CD4-positive, CD25-positive, alpha-beta regulatory T cell (primary cell): ENCODE data around the gene MKNK1. TPM values are rescaled to one million over a fixed set of nuclear protein-coding genes. Genes with fewer than 3 reads are reported as not detected.
A peak's percentile ranks its signal among the peaks of the same experiment; 100 is the strongest.

Experiments
- ATAC-seq, 2 donors: fragments of 150-1000 bp; cut with Tn5 transposase; one replicate each; pipeline ENCODE4 v1.10.0; 2021; ENCODE audit warnings: low read depth in 2 of 2, moderate number of reproducible peaks in 2 of 2, moderate library complexity in 1 of 2
- DNase-seq, 3 donors: peaks; one replicate each; pipeline versions ENCODE4 v3.0.0 to v3.0.0-alpha.2; 2012 to 2022; ENCODE audit warnings: mixed read lengths in 1 of 3
- H3K27ac ChIP-seq: one replicate; pipeline ENCODE4 v1.7.0; 2013; ENCODE audit warnings: mild to moderate bottlenecking, low read length; ENCODE audit not compliant: insufficient read depth, poor library complexity, severe bottlenecking
- H3K27me3 ChIP-seq: one replicate; pipeline ENCODE4 v1.7.0; 2013; ENCODE audit warnings: low read length; ENCODE audit not compliant: control insufficient read depth, insufficient read depth
- H3K36me3 ChIP-seq: one replicate; pipeline ENCODE4 v1.7.0; 2013; ENCODE audit warnings: mild to moderate bottlenecking, low read length, moderate library complexity; ENCODE audit not compliant: control insufficient read depth, insufficient read depth
- H3K4me1 ChIP-seq: 2 replicates; pipeline ENCODE4 v1.7.0; 2013; ENCODE audit warnings: mild to moderate bottlenecking, low read length; ENCODE audit not compliant: insufficient read depth, control insufficient read depth, poor library complexity, severe bottlenecking
- H3K4me3 ChIP-seq: one replicate; pipeline ENCODE4 v1.7.0; 2013; ENCODE audit warnings: low read depth, mild to moderate bottlenecking, low read length, moderate library complexity
- H3K9me3 ChIP-seq, 2 experiments: 1 replicate in 1 of 2; 2 replicates in 1 of 2; pipeline ENCODE4 v1.7.0; 2013; ENCODE audit warnings: low read length in 2 of 2, mild to moderate bottlenecking in 1 of 2, moderate library complexity in 1 of 2; ENCODE audit not compliant: control insufficient read depth in 2 of 2
- H3K27ac Mint-ChIP-seq, 3 donors: one replicate each; pipeline ENCODE4 v1.8.0; 2020 to 2022; ENCODE audit warnings: mild to moderate bottlenecking in 3 of 3, mixed read lengths in 3 of 3, moderate library complexity in 2 of 3
- H3K27me3 Mint-ChIP-seq: one replicate; pipeline ENCODE4 v1.8.0; 2022; ENCODE audit warnings: mild to moderate bottlenecking, mixed read lengths
- H3K36me3 Mint-ChIP-seq: one replicate; pipeline ENCODE4 v1.8.0; 2020; ENCODE audit warnings: mixed read lengths
- H3K4me1 Mint-ChIP-seq, 4 donors: one replicate each; pipeline ENCODE4 v1.8.0; 2020 to 2022; ENCODE audit warnings: mixed read lengths in 4 of 4, mild to moderate bottlenecking in 1 of 4
- H3K4me3 Mint-ChIP-seq, 4 donors: one replicate each; pipeline ENCODE4 v1.8.0; 2020 to 2022; ENCODE audit warnings: mild to moderate bottlenecking in 4 of 4, mixed read lengths in 4 of 4, moderate library complexity in 3 of 4
- H3K9me3 Mint-ChIP-seq, 7 donors: one replicate each; pipeline ENCODE4 v1.8.0; 2020 to 2022; ENCODE audit warnings: mixed read lengths in 7 of 7, mild to moderate bottlenecking in 3 of 7, moderate library complexity in 2 of 7
- polyA plus RNA-seq, 4 donors: library from polyadenylated mRNA; unstranded; fragments of 300-500 nt; fragmentation: Illumina TruSeq; gene quantifications; one replicate each; pipeline ENCODE4 v1.2.3, GENCODE V29; 2021
- total RNA-seq: library from RNA; stranded (reverse); gene quantifications from one replicate; pipeline ENCODE4 v1.2.3, GENCODE V29; 2022

The MKNK1 gene
- total and polyA plus RNA-seq, 5 donors from 2014 or later: 15.8 to 45.0 (median 16.8) TPM

- H3K4me1 ChIP-seq: peaks cover 30% of the 10 kb centered on the region
- H3K9me3 ChIP-seq: no peaks in the 10 kb centered on the region
- no peaks in the 10 kb centered on the region for H3K36me3 ChIP-seq
- Mint-ChIP-seq H3K4me1 (peaks cover 14 to 73% (median 48%) of the 10 kb centered on the region in 4 donors), H3K27ac (peak overlapping the region; percentile 39 to 54 (median 40)), H3K9me3 (no peaks in the 10 kb centered on the region), H3K27me3 (no peaks in the 10 kb centered on the region), H3K4me3 (peak overlapping the region; percentile 66 to 92 (median 71)), H3K36me3 (peaks cover 11% of the 10 kb centered on the region)
- ATAC-seq (no peak), DNase-seq (no peak)
- H3K27me3 ChIP-seq: no peaks in the 10 kb centered on the region
- H3K4me3 ChIP-seq: no peak overlapping the region
- no peak overlapping the region for H3K27ac ChIP-seq
These were observed 2.6 kb downstream of the MKNK1 start for GRCh38 chr1:46601257-46602007.

- Mint-ChIP-seq H3K9me3 (no peaks in the 10 kb centered on the region), H3K27me3 (no peaks in the 10 kb centered on the region), H3K27ac (peak overlapping the region in 2 of 3 donors; percentile 13 to 44), H3K4me1 (peaks cover 14 to 74% (median 53%) of the 10 kb centered on the region in 4 donors), H3K4me3 (peak overlapping the region in 1 of 4 donors; percentile 50), H3K36me3 (peaks cover 14% of the 10 kb centered on the region)
- Histone ChIP-seq H3K36me3 (no peaks in the 10 kb centered on the region), H3K4me1 (peaks cover 24% of the 10 kb centered on the region), H3K9me3 (no peaks in the 10 kb centered on the region), H3K4me3 (no peak overlapping the region), H3K27me3 (no peaks in the 10 kb centered on the region), H3K27ac (no peak overlapping the region)
- DNase-seq (no peak), ATAC-seq (no peak)
These were observed 4.8 kb downstream of the MKNK1 start for GRCh38 chr1:46599059-46599970.

DNA sequence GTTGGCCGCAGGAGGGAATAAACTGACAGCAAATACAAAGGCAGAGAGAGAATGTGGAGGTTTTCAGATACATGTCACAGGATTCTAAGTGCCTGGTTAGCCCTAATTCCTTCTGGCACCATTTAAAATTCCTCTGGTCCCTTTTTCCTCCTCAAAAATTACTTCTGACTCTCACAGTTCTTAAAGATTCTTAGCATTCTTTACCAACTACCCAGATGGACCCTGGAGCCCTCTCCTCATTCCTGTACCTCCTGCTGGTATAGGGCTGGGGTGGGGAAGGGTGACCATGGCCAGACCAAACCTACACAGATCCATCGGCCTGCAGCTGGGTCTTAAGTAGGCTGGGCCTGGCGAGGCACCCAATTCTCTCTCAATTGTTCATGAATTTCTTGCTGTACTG lies 7.2 kb downstream of the MKNK1 start:
- peaks cover 33% of the 10 kb centered on the region for H3K36me3 Mint-ChIP-seq
- DNase-seq (no peak), ATAC-seq (no peak)
- H3K4me3 ChIP-seq: no peak overlapping the region
- H3K36me3 ChIP-seq: peaks cover 22% of the 10 kb centered on the region
- H3K9me3 Mint-ChIP-seq: no peaks in the 10 kb centered on the region
- H3K4me3 Mint-ChIP-seq: no peak overlapping the region
- H3K4me1 Mint-ChIP-seq: peaks cover 12 to 57% (median 50%) of the 10 kb centered on the region in 4 donors
- H3K9me3 ChIP-seq: no peaks in the 10 kb centered on the region
- H3K27me3 Mint-ChIP-seq: no peaks in the 10 kb centered on the region
- H3K27me3 ChIP-seq: no peaks in the 10 kb centered on the region
- peaks cover 12% of the 10 kb centered on the region for H3K4me1 ChIP-seq
- H3K27ac ChIP-seq: no peak overlapping the region
- peak overlapping the region in 1 of 3 donors; percentile 58 for H3K27ac Mint-ChIP-seq

- no peak for ATAC-seq
- Histone ChIP-seq H3K4me1 (peaks cover 12% of the 10 kb centered on the region), H3K36me3 (peaks cover 30% of the 10 kb centered on the region), H3K9me3 (no peaks in the 10 kb centered on the region), H3K27me3 (no peaks in the 10 kb centered on the region), H3K27ac (no peak overlapping the region), H3K4me3 (no peak overlapping the region)
- Mint-ChIP-seq H3K36me3 (peaks cover 41% of the 10 kb centered on the region), H3K4me3 (no peak overlapping the region), H3K27me3 (no peaks in the 10 kb centered on the region), H3K4me1 (peaks cover 9 to 49% (median 42%) of the 10 kb centered on the region in 4 donors), H3K9me3 (no peaks in the 10 kb centered on the region), H3K27ac (peak overlapping the region in 1 of 3 donors; percentile 2)
- no peak for DNase-seq
These were observed 8.0 kb downstream of the MKNK1 start for GRCh38 chr1:46596036-46596435.

- Mint-ChIP-seq H3K9me3 (no peaks in the 10 kb centered on the region), H3K4me3 (no peak overlapping the region), H3K27me3 (no peaks in the 10 kb centered on the region), H3K4me1 (peaks cover 5 to 44% (median 38%) of the 10 kb centered on the region in 4 donors), H3K27ac (peak overlapping the region in 1 of 3 donors; percentile 2), H3K36me3 (peaks cover 47% of the 10 kb centered on the region)
- Histone ChIP-seq H3K27ac (no peak overlapping the region), H3K4me1 (peaks cover 12% of the 10 kb centered on the region), H3K9me3 (no peaks in the 10 kb centered on the region), H3K27me3 (no peaks in the 10 kb centered on the region), H3K36me3 (peaks cover 38% of the 10 kb centered on the region), H3K4me3 (no peak overlapping the region)
- no peak for ATAC-seq
- DNase-seq: no peak
These were observed 8.9 kb downstream of the MKNK1 start for GRCh38 chr1:46595127-46595526.

DNA sequence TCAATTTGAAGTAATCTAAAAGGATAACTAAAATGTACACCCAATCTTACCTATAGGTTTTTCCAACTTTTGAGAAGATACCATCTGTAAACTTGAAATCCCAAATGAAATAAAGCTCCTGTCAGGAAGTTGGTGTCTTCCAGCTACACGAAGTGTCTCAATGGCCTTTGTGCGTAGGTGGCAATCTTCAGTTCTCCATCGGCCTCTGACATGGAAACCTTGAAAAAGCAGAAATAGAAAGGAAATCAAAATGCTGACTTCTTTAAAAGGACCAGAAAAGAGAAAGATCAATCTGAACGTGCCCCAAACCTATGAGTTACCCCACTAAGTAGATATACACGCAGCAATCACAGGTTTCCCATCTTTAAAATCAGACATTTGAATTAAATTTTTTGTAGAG lies 10.0 kb downstream of the MKNK1 start:
- no peaks in the 10 kb centered on the region for H3K27me3 Mint-ChIP-seq

GRCh38 chr1:46592823-46593222 lies 11.2 kb downstream of the MKNK1 start:
- no peaks in the 10 kb centered on the region for H3K27me3 ChIP-seq
- no peaks in the 10 kb centered on the region for H3K27me3 Mint-ChIP-seq
- H3K27ac Mint-ChIP-seq: no peak overlapping the region
- ATAC-seq (no peak), DNase-seq (no peak)
- H3K4me3 Mint-ChIP-seq: no peak overlapping the region
- H3K36me3 ChIP-seq: peaks cover 53% of the 10 kb centered on the region
- H3K27ac ChIP-seq: no peak overlapping the region
- H3K9me3 Mint-ChIP-seq: no peaks in the 10 kb centered on the region
- no peaks in the 10 kb centered on the region for H3K9me3 ChIP-seq
- peaks cover 60% of the 10 kb centered on the region for H3K36me3 Mint-ChIP-seq
- H3K4me1 ChIP-seq: peaks cover 8% of the 10 kb centered on the region
- H3K4me1 Mint-ChIP-seq: peaks cover 0 to 32% (median 22%) of the 10 kb centered on the region in 4 donors
- no peak overlapping the region for H3K4me3 ChIP-seq

More for the DNA sequence above, 10.0 kb downstream of the MKNK1 start:
- Histone ChIP-seq H3K4me3 (no peak overlapping the region), H3K27ac (no peak overlapping the region), H3K27me3 (no peaks in the 10 kb centered on the region), H3K36me3 (peaks cover 48% of the 10 kb centered on the region), H3K4me1 (peaks cover 8% of the 10 kb centered on the region), H3K9me3 (no peaks in the 10 kb centered on the region)
- no peak overlapping the region for H3K4me3 Mint-ChIP-seq
- peaks cover 0 to 34% (median 29%) of the 10 kb centered on the region in 4 donors for H3K4me1 Mint-ChIP-seq
- DNase-seq (no peak), ATAC-seq (no peak)
- H3K27ac Mint-ChIP-seq: no peak overlapping the region
- H3K36me3 Mint-ChIP-seq: peaks cover 58% of the 10 kb centered on the region
- no peaks in the 10 kb centered on the region for H3K9me3 Mint-ChIP-seq
